Heart left ventricle (tissue), 16 donors: ENCODE results near the gene SFT2D2. TPM values are rescaled to one million over a fixed set of nuclear protein-coding genes. Genes with fewer than 3 reads are reported as not detected.

Experiments
- ATAC-seq, 4 donors: fragments of 200-7000 bp; cut with Tn5 transposase; one replicate each; pipeline ENCODE4 v1.9.1; 2020 to 2022; ENCODE audit warnings: moderate library complexity in 4 of 4, mild to moderate bottlenecking in 3 of 4, moderate number of reproducible peaks in 1 of 4
- DNase-seq, 5 donors: peaks; one replicate each; pipeline ENCODE4 v3.0.0-alpha.2; 2020
- H3K27ac ChIP-seq, 12 donors: fragments of 200-600 bp; sonication (generic) in 4 of 12; one replicate each; pipeline versions ENCODE4 v1.5.0 to v1.8.0; 2016 to 2022; ENCODE audit warnings: mild to moderate bottlenecking in 2 of 12
- H3K27me3 ChIP-seq, 9 donors: fragments of 200-600 bp; sonication (generic) in 2 of 9; one replicate each; pipeline versions ENCODE4 v1.5.1 to v1.8.0; 2016 to 2022; ENCODE audit warnings: mild to moderate bottlenecking in 3 of 9
- H3K36me3 ChIP-seq, 9 donors: fragments of 200-600 bp; sonication (generic) in 2 of 9; one replicate each; pipeline versions ENCODE4 v1.5.0 to v1.8.0; 2018 to 2022; ENCODE audit warnings: mild to moderate bottlenecking in 2 of 9
- H3K4me1 ChIP-seq, 12 donors: fragments of 200-600 bp; sonication (generic) in 4 of 12; one replicate each; pipeline versions ENCODE4 v1.5.0 to v1.8.0; 2016 to 2022; ENCODE audit warnings: mild to moderate bottlenecking in 3 of 12
- H3K4me3 ChIP-seq, 12 donors: fragments of 200-600 bp; sonication (generic) in 4 of 12; one replicate each; pipeline versions ENCODE4 v1.5.0 to v1.8.0; 2017 to 2022; ENCODE audit warnings: mild to moderate bottlenecking in 9 of 12, moderate library complexity in 4 of 12
- H3K9me3 ChIP-seq, 12 donors: fragments of 200-600 bp; sonication (generic) in 4 of 12; one replicate each; pipeline versions ENCODE4 v1.5.0 to v1.8.0; 2016 to 2022; ENCODE audit warnings: mild to moderate bottlenecking in 1 of 12
- CTCF ChIP-seq, 12 donors: fragments of 200-600 bp; sonication (generic) in 4 of 12; IDR thresholded peaks; one replicate each; pipeline versions ENCODE4 v1.5.0 to v1.8.0; 2018 to 2022; ENCODE audit warnings: antibody characterized with exemption in 12 of 12, mild to moderate bottlenecking in 5 of 12
- POLR2A ChIP-seq, 2 donors: fragments of 450-650 bp; IDR thresholded peaks; one replicate each; pipeline ENCODE4 v1.6.1; 2017; ENCODE audit warnings: antibody characterized with exemption in 2 of 2, mild to moderate bottlenecking in 2 of 2, moderate library complexity in 2 of 2
- WGBS, 4 donors: extraction: QIAGEN DNeasy Blood & Tissue Kit in 2 of 4; methylation state at CpG; one replicate each; pipeline versions ENCODE4 v1.1.5 to v1.1.7; 2013 to 2018; 5-methylcytosine and 5-hydroxymethylcytosine counted together
- intact Hi-C, 10 donors: fragments of 100-400 bp; cut with DNase I; formaldehyde crosslinking; loops; one replicate each; pipeline versions ENCODE4 v1.11.1 to v1.14.2; 2022
- polyA plus RNA-seq, 2 donors: library from polyadenylated mRNA; stranded (reverse); fragments of 200-250 nt; gene quantifications; one replicate each; pipeline ENCODE4 v1.2.3, GENCODE V29; 2013
- total RNA-seq, 9 donors: library from RNA; depleted of rRNA in 2 of 9; stranded (reverse); fragments of >200 nt in 2 of 9; fragmentation: NEBNext Ultra II Directional in 3 of 9; extraction: Animal tissue kit (Norgen Biotek cat#: 25700) in 3 of 9; gene quantifications; one replicate each; pipeline versions ENCODE4 v1.1.0 to v1.2.4, GENCODE V29; 2016 to 2023
- donor health status: ischemic (EF 13 %, LVEDD 7.1; RV severe dilation, severe dysfunction).
- donor health status: healthy with polysubstance abuse.
- donor health status: DM: no; HTN: yes; CAD: no.
- donor health status: DM: no; HTN: no; CAD: no.
- donor health status: ischemic (EF 25% LVEDD 6.9; RV normal size, moderate dysfunction).
- donor health status: ischemic (EF 25% LVEDD 5.7; RV mildly dilated, moderate dysfunction).
- donor health status: healthy.
- donor health status: DM: yes; HTN: yes; CAD: no.
- donor health status: ischemic (EF 35%, LVEDD 5.7; RV mildly dilated, moderate dysfunction).
- donor health status: nonischemic (EF 11% LVEDD 7.7; RV severe dilation, severe dysfunction).
- donor health status: DM: yes; HTN: yes; CAD: no.
- donor health status: PGD.
- donor health status: ischemic (EF 29% LVEDD 5.4; RV normal size, mild dysfunction).
- donor health status: nonischemic (EF 23%, LVEDD 6.1; RV moderate dilation, normal function).

The SFT2D2 gene
- total and polyA plus RNA-seq, 11 donors, result 2.7 to 48.7 (median 14.7) TPM

DNA sequence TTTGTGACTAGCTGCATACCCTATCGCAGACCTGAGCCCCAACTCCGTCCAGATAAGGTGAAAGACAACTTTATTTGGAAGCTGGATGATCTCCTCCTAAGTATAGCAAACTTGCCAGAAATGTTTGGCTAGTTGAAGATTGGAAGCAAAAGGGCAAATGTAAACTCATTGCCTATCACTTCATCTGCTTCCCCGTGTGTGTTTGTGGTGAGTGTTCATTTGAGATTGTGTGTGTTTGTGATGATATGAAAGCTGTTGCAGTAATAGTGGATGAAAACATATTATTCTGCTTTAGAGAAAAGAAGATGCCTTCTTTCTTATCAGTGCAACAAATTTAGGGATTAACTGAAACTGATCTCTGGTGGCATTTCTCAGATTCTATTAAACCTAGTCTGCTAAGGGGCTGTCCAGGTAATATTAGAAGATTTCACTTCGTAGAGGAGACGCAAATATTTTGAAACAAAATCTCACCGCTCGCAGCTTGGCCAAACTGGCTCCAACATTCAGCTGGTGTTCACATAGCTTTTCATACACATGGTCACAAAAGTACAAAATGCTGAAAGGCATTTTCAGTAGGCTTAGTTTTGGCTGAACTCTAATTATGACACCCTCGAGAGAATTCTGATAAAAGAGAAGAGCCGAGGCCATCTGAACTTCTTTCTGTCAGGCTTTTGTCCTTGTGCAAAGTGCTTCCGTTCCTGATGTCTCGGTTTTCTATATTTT lies 56.0 kb downstream of the SFT2D2 start:
- Histone ChIP-seq H3K4me1 (peaks cover 0 to 1% (median 0%) of the 10 kb centered on the region in 12 donors), H3K4me3 (no peak overlapping the region), H3K9me3 (peaks cover 0 to 11% (median 0%) of the 10 kb centered on the region in 12 donors), H3K36me3 (no peaks in the 10 kb centered on the region), H3K27ac (no peak overlapping the region), H3K27me3 (no peaks in the 10 kb centered on the region)
- TF ChIP-seq POLR2A (IDR thresholded peaks at IDR 0.05) (no peak), CTCF (IDR thresholded peaks at IDR 0.05) (no peak)
- no peak for DNase-seq
- ATAC-seq, result no peak
- intact Hi-C loops, result no loop called here
- WGBS, 4 donors, result 75 to 84% (median 79%) methylated on average over 11 of the region's 11 CpGs

GRCh38 chr1:168285521-168285790 lies 59.7 kb downstream of the SFT2D2 start:
- intact Hi-C loops, result no loop called here

GRCh38 chr1:168285971-168286927 lies 60.4 kb downstream of the SFT2D2 start:
- Histone ChIP-seq H3K4me1 (peaks cover 0 to 6% (median 0%) of the 10 kb centered on the region in 12 donors), H3K4me3 (no peak overlapping the region), H3K9me3 (no peaks in the 10 kb centered on the region), H3K36me3 (no peaks in the 10 kb centered on the region), H3K27ac (no peak overlapping the region), H3K27me3 (no peaks in the 10 kb centered on the region)
- intact Hi-C loops, result no loop called here
- DNase-seq (no peak), ATAC-seq (no peak)
- no peak for TF ChIP-seq POLR2A (IDR thresholded peaks at IDR 0.05)
- WGBS, 4 donors, result 94 to 98% (median 96%) methylated on average over 4 of the region's 4 CpGs

More at GRCh38 chr1:168285521-168285790, 59.7 kb downstream of the SFT2D2 start:
- ATAC-seq, result no peak
- Histone ChIP-seq H3K4me1 (peaks cover 0 to 6% (median 0%) of the 10 kb centered on the region in 12 donors), H3K9me3 (no peaks in the 10 kb centered on the region), H3K4me3 (no peak overlapping the region), H3K27ac (no peak overlapping the region), H3K27me3 (no peaks in the 10 kb centered on the region), H3K36me3 (no peaks in the 10 kb centered on the region)
- DNase-seq, result no peak
- no peak for TF ChIP-seq POLR2A (IDR thresholded peaks at IDR 0.05)
- TF ChIP-seq CTCF (IDR thresholded peaks at IDR 0.05), result no peak

DNA sequence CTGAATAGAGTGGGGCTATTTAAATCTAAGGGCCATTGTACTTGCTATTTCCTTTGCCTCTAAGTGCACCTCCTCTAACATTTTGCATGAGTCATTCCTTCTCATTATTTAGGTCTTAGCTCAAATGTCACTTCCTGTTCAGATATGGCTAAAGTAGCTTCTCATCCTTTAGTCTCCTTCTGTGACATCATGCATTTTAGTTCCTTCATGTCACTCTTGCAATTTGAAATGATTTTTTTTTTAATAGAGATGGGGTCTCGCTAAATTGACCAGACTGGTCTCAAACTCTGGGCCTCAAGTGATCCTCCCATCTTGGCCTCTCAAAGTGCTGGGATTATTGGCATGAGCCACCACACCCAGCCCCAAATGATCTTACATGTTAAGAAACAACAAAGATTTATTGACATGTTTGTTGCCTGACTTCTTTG lies 61.4 kb downstream of the SFT2D2 start:
- Histone ChIP-seq H3K36me3 (no peaks in the 10 kb centered on the region), H3K4me3 (no peak overlapping the region), H3K27me3 (no peaks in the 10 kb centered on the region), H3K4me1 (peaks cover 0 to 6% (median 0%) of the 10 kb centered on the region in 12 donors), H3K27ac (no peak overlapping the region), H3K9me3 (no peaks in the 10 kb centered on the region)
- TF ChIP-seq CTCF (IDR thresholded peaks at IDR 0.05) (no peak), POLR2A (IDR thresholded peaks at IDR 0.05) (no peak)
- DNase-seq (no peak), ATAC-seq (no peak)
- WGBS, 4 donors, result 94 to 100% (median 99%) methylated on average over 1 of the region's 1 CpG
- intact Hi-C loops, result no loop called here
